Heart left ventricle (tissue), 13 donors: ENCODE data around the gene FREM3.

Source experiments
- POLR2A ChIP-seq, 2 donors: fragments of 450-650 bp; IDR thresholded peaks; one replicate each; pipeline ENCODE4 v1.6.1; 2017; ENCODE audit warnings: antibody characterized with exemption in 2 of 2, mild to moderate bottlenecking in 2 of 2, moderate library complexity in 2 of 2
- TF ChIP-seq, protein P1 (sequence below), 12 donors: fragments of 200-600 bp; sonication (generic) in 4 of 12; IDR thresholded peaks; one replicate each; pipeline versions ENCODE4 v1.5.0 to v1.8.0; 2018 to 2022; ENCODE audit warnings: antibody characterized with exemption in 12 of 12, mild to moderate bottlenecking in 5 of 12
- donor health status: ischemic (EF 13 %, LVEDD 7.1; RV severe dilation, severe dysfunction).
- donor health status: DM: no; HTN: yes; CAD: no.
- donor health status: DM: no; HTN: no; CAD: no.
- donor health status: ischemic (EF 25% LVEDD 6.9; RV normal size, moderate dysfunction).
- donor health status: ischemic (EF 25% LVEDD 5.7; RV mildly dilated, moderate dysfunction).
- donor health status: ischemic (EF 35%, LVEDD 5.7; RV mildly dilated, moderate dysfunction).
- donor health status: nonischemic (EF 11% LVEDD 7.7; RV severe dilation, severe dysfunction).
- donor health status: DM: yes; HTN: yes; CAD: no.
- donor health status: PGD.
- donor health status: ischemic (EF 29% LVEDD 5.4; RV normal size, mild dysfunction).
- donor health status: nonischemic (EF 23%, LVEDD 6.1; RV moderate dilation, normal function).

DNA sequence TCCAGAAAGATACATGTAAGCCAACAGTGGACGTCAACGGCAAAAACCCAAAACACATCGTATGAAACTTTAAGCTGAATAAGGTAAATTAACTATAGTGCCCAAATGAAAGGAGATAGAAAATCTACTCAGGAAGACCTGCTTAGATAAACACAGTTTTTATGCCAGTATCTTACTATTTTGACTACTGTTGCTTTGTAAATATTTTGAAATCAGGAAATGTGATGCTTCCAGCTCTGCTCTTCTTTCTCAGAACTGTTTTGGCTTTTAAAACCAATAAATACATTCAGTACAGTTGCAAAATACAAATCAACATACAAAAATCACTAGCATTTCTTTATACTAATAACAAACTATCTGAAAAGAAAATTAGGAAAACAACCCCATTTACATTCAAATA lies 103.2 kb downstream of the FREM3 start:
- TF ChIP-seq POLR2A (IDR thresholded peaks at IDR 0.05), result no peak
- TF ChIP-seq, protein P1, sequence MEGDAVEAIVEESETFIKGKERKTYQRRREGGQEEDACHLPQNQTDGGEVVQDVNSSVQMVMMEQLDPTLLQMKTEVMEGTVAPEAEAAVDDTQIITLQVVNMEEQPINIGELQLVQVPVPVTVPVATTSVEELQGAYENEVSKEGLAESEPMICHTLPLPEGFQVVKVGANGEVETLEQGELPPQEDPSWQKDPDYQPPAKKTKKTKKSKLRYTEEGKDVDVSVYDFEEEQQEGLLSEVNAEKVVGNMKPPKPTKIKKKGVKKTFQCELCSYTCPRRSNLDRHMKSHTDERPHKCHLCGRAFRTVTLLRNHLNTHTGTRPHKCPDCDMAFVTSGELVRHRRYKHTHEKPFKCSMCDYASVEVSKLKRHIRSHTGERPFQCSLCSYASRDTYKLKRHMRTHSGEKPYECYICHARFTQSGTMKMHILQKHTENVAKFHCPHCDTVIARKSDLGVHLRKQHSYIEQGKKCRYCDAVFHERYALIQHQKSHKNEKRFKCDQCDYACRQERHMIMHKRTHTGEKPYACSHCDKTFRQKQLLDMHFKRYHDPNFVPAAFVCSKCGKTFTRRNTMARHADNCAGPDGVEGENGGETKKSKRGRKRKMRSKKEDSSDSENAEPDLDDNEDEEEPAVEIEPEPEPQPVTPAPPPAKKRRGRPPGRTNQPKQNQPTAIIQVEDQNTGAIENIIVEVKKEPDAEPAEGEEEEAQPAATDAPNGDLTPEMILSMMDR (IDR thresholded peaks at IDR 0.05), result no peak
